Gastroesophageal sphincter (tissue), 3 donors: ENCODE data around the gene RAX2.

Experiments
- POLR2A ChIP-seq, 2 donors: fragments of 450-650 bp; IDR thresholded peaks; one replicate each; pipeline ENCODE4 v1.6.1; 2017; ENCODE audit warnings: antibody characterized with exemption in 2 of 2, mild to moderate bottlenecking in 2 of 2, moderate library complexity in 1 of 2
- TF ChIP-seq, protein P1 (sequence below), 4 experiments: fragments of 200-600 bp in 2 of 4; fragments of 450-650 bp in 2 of 4; sonication (generic) in 1 of 4; IDR thresholded peaks; one replicate each; pipeline ENCODE4 v1.5.1; 2017 to 2019; ENCODE audit warnings: antibody characterized with exemption in 4 of 4, mild to moderate bottlenecking in 2 of 4, moderate library complexity in 2 of 4

GRCh38 chr19:3813473-3814392 lies 41.7 kb upstream of the RAX2 start:
- TF ChIP-seq, protein P1, sequence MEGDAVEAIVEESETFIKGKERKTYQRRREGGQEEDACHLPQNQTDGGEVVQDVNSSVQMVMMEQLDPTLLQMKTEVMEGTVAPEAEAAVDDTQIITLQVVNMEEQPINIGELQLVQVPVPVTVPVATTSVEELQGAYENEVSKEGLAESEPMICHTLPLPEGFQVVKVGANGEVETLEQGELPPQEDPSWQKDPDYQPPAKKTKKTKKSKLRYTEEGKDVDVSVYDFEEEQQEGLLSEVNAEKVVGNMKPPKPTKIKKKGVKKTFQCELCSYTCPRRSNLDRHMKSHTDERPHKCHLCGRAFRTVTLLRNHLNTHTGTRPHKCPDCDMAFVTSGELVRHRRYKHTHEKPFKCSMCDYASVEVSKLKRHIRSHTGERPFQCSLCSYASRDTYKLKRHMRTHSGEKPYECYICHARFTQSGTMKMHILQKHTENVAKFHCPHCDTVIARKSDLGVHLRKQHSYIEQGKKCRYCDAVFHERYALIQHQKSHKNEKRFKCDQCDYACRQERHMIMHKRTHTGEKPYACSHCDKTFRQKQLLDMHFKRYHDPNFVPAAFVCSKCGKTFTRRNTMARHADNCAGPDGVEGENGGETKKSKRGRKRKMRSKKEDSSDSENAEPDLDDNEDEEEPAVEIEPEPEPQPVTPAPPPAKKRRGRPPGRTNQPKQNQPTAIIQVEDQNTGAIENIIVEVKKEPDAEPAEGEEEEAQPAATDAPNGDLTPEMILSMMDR (IDR thresholded peaks at IDR 0.05), result no peak
- TF ChIP-seq POLR2A (IDR thresholded peaks at IDR 0.05), result no peak
